Purkinje cell (primary cell): ENCODE results near the gene SSTR5. TPM values are rescaled to one million over a fixed set of nuclear protein-coding genes. Genes with fewer than 3 reads are reported as not detected.

ENCODE experiments used
- polyA plus RNA-seq: library from polyadenylated mRNA; unstranded; fragments of >200 nt; fragmentation: Nextera tagmentation; gene quantifications from 2 replicates; pipeline ENCODE4 v1.2.1, GENCODE V29; 2014

The SSTR5 gene
- polyA plus RNA-seq = not detected in 2 replicates

DNA sequence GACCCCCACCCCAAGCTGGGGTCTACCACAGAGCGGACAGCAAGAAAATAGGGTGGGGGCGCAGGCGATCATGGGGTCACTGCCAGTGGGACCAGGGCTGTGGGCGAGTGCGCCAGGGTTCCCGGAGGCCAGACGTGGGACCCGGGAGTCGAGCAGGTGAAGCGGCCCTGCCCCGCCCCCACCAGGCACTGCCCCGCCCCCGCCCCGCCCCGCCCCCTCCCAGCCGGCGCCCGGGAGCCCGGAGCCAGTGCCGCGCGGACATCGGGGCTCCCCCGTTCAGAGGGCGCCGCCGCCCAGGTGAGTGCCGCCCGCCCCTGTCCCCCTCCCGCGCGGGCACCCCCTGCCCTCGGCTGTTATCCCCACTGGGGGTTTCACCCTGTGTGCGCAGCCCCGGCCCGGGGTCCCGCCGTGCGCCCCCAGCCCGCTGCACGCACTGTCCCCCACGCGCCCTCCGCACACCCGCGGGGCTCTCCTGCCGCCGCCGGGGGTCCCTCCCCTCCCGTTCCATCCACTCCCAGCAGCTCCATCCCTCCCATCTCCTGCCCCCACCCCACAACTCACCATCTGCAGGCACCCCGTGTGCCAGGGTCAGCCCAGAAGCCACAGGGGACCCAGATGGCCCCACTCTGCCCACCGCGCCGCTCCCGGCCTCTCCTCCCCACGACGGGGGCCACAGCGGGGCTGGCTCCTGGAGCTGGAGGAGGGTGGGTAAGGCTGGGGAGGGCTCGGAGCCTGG, at the start of gene SSTR5:
Gene SSTR5, plus strand, starts transcription at position 222 of the 736 bp plus-strand sequence. CDS start 6,122 bp downstream, outside the sequence.

DNA sequence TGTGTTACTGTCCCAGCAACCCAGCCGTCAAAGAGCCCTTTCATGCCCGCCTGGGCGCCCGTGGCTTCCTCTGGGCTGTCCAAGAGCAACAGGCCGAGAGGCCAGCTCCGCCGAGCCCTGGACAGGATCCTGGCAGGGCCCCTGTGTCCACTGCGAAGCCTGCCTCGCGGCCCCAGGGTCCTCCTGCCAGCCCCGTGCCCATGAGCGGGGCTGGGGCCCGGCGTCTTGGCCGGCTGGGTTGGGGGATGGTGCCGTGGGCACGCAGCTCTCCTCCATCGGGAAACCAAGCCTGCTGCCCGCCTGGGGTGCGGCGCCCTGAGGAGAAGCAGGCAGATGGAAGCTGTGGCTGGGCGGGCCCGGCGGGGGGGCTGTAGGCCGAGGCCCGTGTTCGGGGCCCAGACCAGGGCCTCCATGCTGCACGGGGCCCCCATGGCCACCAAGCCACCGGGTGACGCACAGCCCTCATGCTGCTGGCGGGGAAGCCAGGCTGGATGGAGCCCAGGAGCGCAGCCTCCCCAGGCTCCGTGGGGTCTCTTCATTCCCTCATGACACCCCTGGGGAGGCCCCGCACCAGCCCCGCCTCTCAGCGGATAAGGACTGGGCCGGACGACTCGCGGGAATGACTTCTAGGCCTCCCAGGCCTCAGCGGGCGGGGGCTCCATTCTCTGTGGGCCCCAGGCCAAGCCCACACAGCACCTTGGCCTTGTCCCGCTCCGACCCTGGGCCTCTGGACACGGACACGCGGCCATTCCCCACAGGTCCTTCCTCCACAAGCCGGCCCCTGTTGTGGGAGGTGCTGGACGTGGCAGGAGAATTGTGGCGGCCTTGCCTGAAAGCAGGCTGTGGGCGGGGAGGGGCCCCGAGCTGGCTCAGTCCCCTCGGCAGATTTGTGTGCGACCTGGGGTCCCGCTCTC, 23.9 kb downstream of the SSTR5 start, which contains the start of gene C1QTNF8:
Gene C1QTNF8, minus strand, starts transcription at position 76 of the 914 bp plus-strand sequence. CDS start 1,322 bp downstream, outside the sequence.

Other genes starting within 250 kb of the SSTR5 start
- 4.4 and 7.5 TPM in 2 replicates for gene LMF1, start 101.8 kb upstream of the SSTR5 start, polyA plus RNA-seq
- 0.12 and 0.13 TPM in 2 replicates for gene SOX8, start 91.0 kb upstream of the SSTR5 start, polyA plus RNA-seq
- not detected in 2 replicates for gene C1QTNF8, start 23.5 kb downstream of the SSTR5 start, polyA plus RNA-seq
- 0.13 TPM in 1 of 2 replicates, not detected in the other for gene CACNA1H, start 80.4 kb downstream of the SSTR5 start, polyA plus RNA-seq
- gene TPSG1, start 152.5 kb downstream of the SSTR5 start, polyA plus RNA-seq = not detected in 2 replicates
- not detected in 2 replicates for gene TPSB2, start 157.4 kb downstream of the SSTR5 start, polyA plus RNA-seq
- gene TPSAB1, start 168.0 kb downstream of the SSTR5 start, polyA plus RNA-seq = not detected in 2 replicates
- not detected in 2 replicates for gene TPSD1, start 183.3 kb downstream of the SSTR5 start, polyA plus RNA-seq
- gene UBE2I, start 236.9 kb downstream of the SSTR5 start, polyA plus RNA-seq = 7.7 and 10.6 TPM in 2 replicates